IPS-11a (cell line): Measurements from ENCODE around the gene NDFIP1.
"Not testable (repeated sequence)": the region's sequence is repeated elsewhere in the genome, so short reads cannot be mapped to it uniquely, and the experiment has no call there.

Experiments used
- H3K4me3 ChIP-seq: one replicate; pipeline ENCODE4 v1.5.1; 2013; ENCODE audit warnings: low read depth, low read length, control low read depth

NDFIP1 gene

DNA sequence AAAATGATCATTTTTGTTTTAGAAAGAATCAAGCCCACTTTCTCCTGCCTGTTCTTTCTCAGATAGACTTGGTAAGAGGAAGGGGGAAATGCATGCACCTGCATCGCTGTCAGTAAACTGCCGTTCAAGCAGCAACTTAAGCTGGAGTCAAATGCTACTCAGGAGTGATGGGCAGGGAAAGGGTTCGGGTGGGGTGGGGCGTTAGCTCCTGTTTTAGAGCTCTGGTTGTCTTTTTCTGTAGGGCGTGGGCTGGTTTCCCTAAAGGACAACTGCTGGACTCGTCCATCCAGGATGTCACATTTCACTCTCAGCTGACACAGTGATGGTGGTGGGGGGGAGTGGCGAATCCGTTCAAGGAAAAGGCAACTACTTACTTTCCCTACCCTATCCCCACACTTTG is 75.0 kb downstream of the NDFIP1 start:
- no peak overlapping the region for H3K4me3 ChIP-seq

DNA sequence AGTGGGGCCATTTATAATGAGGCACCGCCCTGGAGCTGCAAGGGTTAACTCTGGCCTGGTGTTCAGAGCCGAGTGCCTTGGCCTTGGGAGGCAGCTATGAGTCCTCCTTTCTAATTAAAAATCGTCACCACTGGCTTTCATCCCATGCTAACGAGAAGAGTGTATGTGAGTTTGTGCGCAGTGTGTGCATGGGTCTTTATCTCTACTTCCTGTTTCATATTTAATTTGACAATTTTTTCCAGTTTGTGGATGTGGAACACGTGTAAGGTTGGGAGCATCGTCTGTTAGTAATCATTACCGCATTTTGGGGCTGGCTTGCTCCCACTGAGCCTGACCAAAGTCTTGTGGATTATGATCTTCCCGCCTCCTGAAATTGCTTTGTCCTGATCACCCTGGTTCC is 76.4 kb downstream of the NDFIP1 start:
- no peak overlapping the region for H3K4me3 ChIP-seq

DNA sequence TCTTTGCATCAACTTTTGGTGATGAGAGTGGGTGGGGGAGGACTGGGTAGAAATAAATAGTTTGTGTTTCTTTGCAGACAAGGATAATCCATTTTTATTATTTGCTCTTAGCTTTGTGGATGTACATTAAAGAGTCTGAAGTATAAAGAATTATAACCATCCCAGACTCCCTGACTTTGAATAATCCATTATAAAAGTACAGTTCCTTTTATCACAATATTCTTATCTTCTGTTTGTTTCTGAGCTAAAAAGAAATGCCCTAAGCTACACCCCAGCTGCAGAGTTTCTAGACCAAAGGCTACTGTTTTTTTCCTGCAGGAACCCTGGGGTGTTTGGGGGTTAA is 77.9 kb downstream of the NDFIP1 start:
- no peak overlapping the region for H3K4me3 ChIP-seq

DNA sequence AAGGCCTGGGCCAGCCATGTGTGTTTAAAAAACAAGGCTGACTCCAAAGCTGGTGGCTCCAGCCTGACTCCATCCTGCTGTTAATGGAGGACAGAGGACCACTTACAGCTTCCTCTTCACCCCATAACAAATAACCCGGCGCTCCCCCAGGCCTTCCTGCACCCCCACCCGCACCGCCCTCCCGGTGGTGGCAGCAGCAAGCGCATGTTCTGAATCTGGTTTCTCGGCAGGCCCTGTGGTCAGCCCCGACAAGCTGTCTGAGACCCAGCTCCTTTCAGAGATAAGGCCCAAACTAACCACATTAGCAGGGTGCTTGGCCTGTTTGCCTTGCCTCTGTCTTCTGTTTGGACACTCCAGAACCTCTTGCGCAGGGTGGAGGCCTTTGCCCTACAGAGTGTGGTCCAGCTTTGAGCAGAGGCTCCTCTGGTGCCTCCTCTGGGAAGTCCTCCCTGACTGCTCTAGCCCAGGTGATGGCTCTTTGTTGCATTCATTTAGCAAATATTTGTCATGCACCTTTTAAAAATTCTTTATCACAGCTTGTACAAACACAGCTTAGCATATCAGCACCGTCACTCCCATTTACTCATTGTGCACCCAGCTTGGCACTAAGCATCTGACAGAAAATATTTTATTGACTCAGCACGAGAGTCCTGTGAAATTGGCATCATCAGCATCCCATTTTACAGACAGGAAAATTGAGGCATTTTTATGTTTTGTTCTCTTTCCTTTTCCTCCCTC is 78.4 kb downstream of the NDFIP1 start:
- no peak overlapping the region for H3K4me3 ChIP-seq

DNA sequence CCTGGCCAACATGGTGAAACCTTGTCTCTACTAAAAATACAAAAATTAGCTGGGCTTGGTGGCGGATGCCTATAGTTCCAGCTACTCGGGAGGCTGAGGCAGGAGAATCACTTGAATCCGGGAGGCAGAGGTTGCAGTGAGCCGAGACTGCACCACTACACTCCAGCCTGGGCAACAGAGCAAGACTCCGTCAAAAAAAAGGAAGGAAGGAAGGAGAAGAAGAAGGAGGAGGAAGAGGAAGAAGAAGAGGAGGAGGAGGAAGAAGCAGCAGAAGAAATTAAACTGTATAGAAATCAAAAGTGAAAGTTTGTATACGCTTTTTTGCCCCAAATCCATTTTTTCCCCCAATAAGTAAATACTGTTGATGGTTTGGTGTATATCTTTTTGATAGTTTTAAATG is 80.1 kb downstream of the NDFIP1 start:
- not testable (repeated sequence) for H3K4me3 ChIP-seq

GRCh38 chr5:142189813-142190212 is 81.2 kb downstream of the NDFIP1 start:
- H3K4me3 ChIP-seq = no peak overlapping the region

GRCh38 chr5:142191776-142192175 is 83.2 kb downstream of the NDFIP1 start:
- no peak overlapping the region for H3K4me3 ChIP-seq

DNA sequence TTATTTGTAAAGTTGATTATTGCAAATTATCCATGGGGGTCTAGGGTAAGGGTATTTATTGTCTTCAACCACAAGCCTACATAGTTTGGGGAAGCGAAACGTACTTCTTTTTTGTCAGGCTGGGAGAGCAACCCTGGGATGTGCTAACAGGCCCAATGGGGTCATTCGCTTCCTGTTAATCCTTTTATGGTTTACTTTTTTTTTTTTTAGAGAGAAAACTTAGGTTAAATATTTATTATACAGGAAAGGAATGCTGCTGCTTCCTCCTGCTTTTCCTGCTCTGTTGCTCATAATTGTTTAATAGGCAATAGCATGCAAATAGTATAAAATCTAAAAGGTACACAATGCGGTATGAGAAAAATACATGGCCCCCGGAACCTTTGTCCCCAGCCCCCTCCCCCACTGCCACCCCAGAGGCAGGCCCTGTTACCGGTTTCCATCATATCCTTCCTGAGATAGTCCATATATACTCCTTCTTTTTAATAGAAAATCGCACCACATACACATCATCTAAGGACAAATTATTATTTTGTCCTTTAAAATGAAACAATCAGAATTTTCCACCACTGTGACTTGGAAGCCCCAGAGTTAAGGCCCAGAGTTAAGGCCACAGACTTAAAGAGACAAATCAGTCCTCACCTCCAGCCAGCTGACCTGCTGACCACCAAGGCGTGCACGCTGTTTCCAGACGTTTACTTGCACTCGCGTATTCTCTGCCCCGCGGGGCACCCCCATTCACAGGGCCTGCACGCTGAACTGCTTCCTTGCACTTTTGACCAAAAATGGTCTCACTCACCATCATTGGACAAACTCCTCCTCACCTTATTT is 83.9 kb downstream of the NDFIP1 start:
- no peak overlapping the region for H3K4me3 ChIP-seq

- no peak overlapping the region for H3K4me3 ChIP-seq
These were observed 84.5 kb downstream of the NDFIP1 start for GRCh38 chr5:142193114-142193428.

- H3K4me3 ChIP-seq = no peak overlapping the region
These were observed 88.5 kb downstream of the NDFIP1 start for GRCh38 chr5:142197098-142197497.

- no peak overlapping the region for H3K4me3 ChIP-seq
These were observed 89.2 kb downstream of the NDFIP1 start for GRCh38 chr5:142197781-142198180.

DNA sequence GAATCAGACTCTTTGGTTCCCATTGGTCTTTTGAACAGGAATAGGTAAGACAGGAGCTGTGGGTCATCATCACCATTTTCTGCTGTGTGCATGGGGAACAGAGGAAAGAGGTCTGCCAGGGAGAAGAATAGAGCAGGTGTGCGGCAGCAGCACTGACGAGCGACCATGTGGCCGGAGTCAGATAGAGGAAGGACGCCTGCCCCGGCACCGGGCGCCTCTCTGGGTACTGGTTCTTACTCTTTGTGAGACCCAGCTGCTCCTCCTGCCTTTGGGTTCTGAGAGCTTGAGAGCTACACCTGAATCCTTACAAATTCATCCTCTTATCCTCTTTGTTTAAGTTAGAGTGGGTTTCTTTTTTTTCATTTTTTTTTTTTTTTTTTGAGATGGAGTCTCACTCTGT is 90.8 kb downstream of the NDFIP1 start:
- no peak overlapping the region for H3K4me3 ChIP-seq

DNA sequence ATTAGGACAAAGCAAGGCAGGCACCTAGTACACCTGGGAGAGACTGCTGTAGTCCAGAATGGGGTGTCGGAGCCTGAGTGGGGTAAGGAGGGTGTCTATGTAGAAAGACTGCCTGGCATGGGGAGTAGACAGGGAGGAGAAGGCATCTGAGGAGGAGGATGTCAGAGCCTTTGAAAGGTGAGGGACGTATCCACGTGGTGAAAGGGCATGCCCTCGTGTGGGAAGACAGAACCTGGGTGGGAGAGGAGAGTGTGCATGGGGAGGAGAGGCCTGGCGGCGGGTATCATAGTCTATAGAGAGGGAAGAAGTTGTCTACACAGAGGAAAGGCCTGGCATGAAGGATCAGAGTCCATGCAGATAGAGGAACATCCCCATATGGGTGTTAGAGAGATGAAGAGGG is 91.8 kb downstream of the NDFIP1 start:
- no peak overlapping the region for H3K4me3 ChIP-seq

DNA sequence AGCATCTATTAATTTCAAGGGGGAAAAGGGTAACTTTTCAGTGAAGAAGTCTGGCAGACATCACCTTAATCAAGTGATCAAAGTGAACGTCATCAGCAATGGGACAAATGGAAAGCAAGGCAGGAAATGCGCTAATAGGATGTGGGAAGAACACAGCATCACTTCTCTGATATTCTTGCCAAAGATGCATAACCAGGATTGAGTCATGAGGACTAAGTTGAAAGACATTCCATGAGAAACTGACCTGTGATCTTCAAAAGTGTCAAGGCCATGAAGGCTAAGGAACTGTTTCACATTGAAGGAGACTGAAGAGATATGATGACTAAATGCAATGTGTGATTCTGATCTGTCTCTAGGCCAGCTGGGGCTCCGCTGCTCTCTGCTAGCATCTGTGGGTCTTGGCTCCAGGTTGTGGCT is 92.9 kb downstream of the NDFIP1 start:
- no peak overlapping the region for H3K4me3 ChIP-seq

GRCh38 chr5:142202282-142202681 is 93.7 kb downstream of the NDFIP1 start:
- H3K4me3 ChIP-seq = no peak overlapping the region
